Spleen (tissue), 11 donors: ENCODE results near the gene KIAA0825. TPM values are rescaled to one million over a fixed set of nuclear protein-coding genes. Genes with fewer than 3 reads are reported as not detected.

Source experiments
- DNase-seq: peaks from one replicate; pipeline ENCODE4 v3.0.0-alpha.2; 2020
- H3K27ac ChIP-seq, 8 donors: fragments of 200-600 bp; sonication (generic) in 7 of 8; 1 replicate in 4 of 8; 2 replicates in 4 of 8; pipeline versions ENCODE4 v1.5.0 to v1.8.0; 2016 to 2021; ENCODE audit warnings: inconsistent platforms in 4 of 8, mild to moderate bottlenecking in 4 of 8, moderate library complexity in 1 of 8
- H3K27me3 ChIP-seq, 7 donors: fragments of 200-600 bp; sonication (generic) in 6 of 7; replicated peaks in 1 of 7; 1 replicate in 4 of 7; 2 replicates in 3 of 7; pipeline versions ENCODE4 v1.5.0 to v1.8.0; 2016 to 2021; ENCODE audit warnings: inconsistent platforms in 3 of 7, mild to moderate bottlenecking in 1 of 7
- H3K36me3 ChIP-seq, 6 donors: fragments of 200-600 bp; sonication (generic) in 5 of 6; 1 replicate in 4 of 6; 2 replicates in 2 of 6; pipeline versions ENCODE4 v1.5.0 to v1.8.0; 2016 to 2021; ENCODE audit warnings: inconsistent platforms in 2 of 6
- H3K4me1 ChIP-seq, 6 donors: fragments of 200-600 bp; sonication (generic) in 5 of 6; 1 replicate in 3 of 6; 2 replicates in 3 of 6; pipeline versions ENCODE4 v1.5.0 to v1.8.0; 2016 to 2021; ENCODE audit warnings: inconsistent platforms in 3 of 6
- H3K4me3 ChIP-seq, 8 donors: fragments of 200-600 bp; sonication (generic) in 7 of 8; 1 replicate in 4 of 8; 2 replicates in 4 of 8; pipeline versions ENCODE4 v1.5.0 to v1.8.0; 2016 to 2021; ENCODE audit warnings: inconsistent platforms in 4 of 8, mild to moderate bottlenecking in 4 of 8, moderate library complexity in 2 of 8
- H3K9me3 ChIP-seq, 8 donors: fragments of 200-600 bp; sonication (generic) in 7 of 8; 1 replicate in 4 of 8; 2 replicates in 4 of 8; pipeline versions ENCODE4 v1.5.0 to v1.8.0; 2016 to 2021; ENCODE audit warnings: inconsistent platforms in 4 of 8
- POLR2A ChIP-seq, 3 donors: fragments of 450-650 bp; IDR thresholded peaks; one replicate each; pipeline ENCODE4 v1.5.1; 2017; ENCODE audit warnings: antibody characterized with exemption in 3 of 3, mild to moderate bottlenecking in 1 of 3
- POLR2AphosphoS5 ChIP-seq, 3 donors: sonication (generic); formaldehyde crosslinking; IDR thresholded peaks; one replicate each; pipeline ENCODE4 v1.5.1; 2017; ENCODE audit warnings: antibody characterized with exemption in 3 of 3
- WGBS, 5 donors: extraction: QIAGEN DNeasy Blood & Tissue Kit in 3 of 5; methylation state at CpG; one replicate each; pipeline versions ENCODE4 v1.1.5 to v1.1.7; 2013 to 2018; 5-methylcytosine and 5-hydroxymethylcytosine counted together
- intact Hi-C: fragments of 100-400 bp; cut with DNase I; formaldehyde crosslinking; loops from one replicate; pipeline ENCODE4 v1.15.0; 2023; ENCODE audit warnings: low total_unique reads
- polyA plus RNA-seq, 3 donors: library from polyadenylated mRNA; stranded (reverse); fragments of 200-250 nt; gene quantifications; one replicate each; pipeline ENCODE4 v1.2.1, GENCODE V29; 2013
- total RNA-seq, 7 donors: library from RNA; depleted of rRNA in 3 of 7; stranded (reverse); fragments of >200 nt in 3 of 7; fragmentation: NEBNext Ultra II Directional in 4 of 7; extraction: Animal tissue kit (Norgen Biotek cat#: 25700) in 4 of 7; gene quantifications; one replicate each; pipeline versions ENCODE4 v1.1.0 to v1.2.1, GENCODE V29; 2016 to 2021
- TF ChIP-seq, protein P1 (sequence below), 11 experiments: fragments of 200-600 bp in 7 of 11; fragments of 450-650 bp in 4 of 11; sonication (generic) in 4 of 11; IDR thresholded peaks in 8 of 11; conservative IDR thresholded peaks in 3 of 11; 1 replicate in 7 of 11; 2 replicates in 4 of 11; pipeline versions ENCODE4 v1.4.0 to v1.8.0; 2016 to 2021; ENCODE audit warnings: antibody characterized with exemption in 11 of 11, inconsistent platforms in 4 of 11, mild to moderate bottlenecking in 1 of 11
- donor health status: healthy with polysubstance abuse.
- donor health status: DM: no; HTN: no; CAD: no; lungs with moderate emphysema.
- donor health status: DM: no; HTN: no; CAD: no.
- donor health status: Bipolar disorder and iron deficiency.
- donor health status: healthy.
- donor health status: DM: no; HTN: no; CAD: no.
- donor health status: DM: yes; HTN: yes; CAD: no.

The KIAA0825 gene
- total and polyA plus RNA-seq, 10 donors = 0.20 to 13.5 (median 6.0) TPM

GRCh38 chr5:94524841-94525697 is 93.3 kb downstream of the KIAA0825 start:
- Histone ChIP-seq H3K4me1 (peaks cover 0 to 7% (median 0%) of the 10 kb centered on the region in 6 donors), H3K36me3 (peaks cover 0 to 5% (median 0%) of the 10 kb centered on the region in 6 donors), H3K27ac (no peak overlapping the region), H3K4me3 (no peak overlapping the region), H3K27me3 (no peaks in the 10 kb centered on the region), H3K9me3 (no peaks in the 10 kb centered on the region)
- DNase-seq = no peak
- TF ChIP-seq, protein P1, sequence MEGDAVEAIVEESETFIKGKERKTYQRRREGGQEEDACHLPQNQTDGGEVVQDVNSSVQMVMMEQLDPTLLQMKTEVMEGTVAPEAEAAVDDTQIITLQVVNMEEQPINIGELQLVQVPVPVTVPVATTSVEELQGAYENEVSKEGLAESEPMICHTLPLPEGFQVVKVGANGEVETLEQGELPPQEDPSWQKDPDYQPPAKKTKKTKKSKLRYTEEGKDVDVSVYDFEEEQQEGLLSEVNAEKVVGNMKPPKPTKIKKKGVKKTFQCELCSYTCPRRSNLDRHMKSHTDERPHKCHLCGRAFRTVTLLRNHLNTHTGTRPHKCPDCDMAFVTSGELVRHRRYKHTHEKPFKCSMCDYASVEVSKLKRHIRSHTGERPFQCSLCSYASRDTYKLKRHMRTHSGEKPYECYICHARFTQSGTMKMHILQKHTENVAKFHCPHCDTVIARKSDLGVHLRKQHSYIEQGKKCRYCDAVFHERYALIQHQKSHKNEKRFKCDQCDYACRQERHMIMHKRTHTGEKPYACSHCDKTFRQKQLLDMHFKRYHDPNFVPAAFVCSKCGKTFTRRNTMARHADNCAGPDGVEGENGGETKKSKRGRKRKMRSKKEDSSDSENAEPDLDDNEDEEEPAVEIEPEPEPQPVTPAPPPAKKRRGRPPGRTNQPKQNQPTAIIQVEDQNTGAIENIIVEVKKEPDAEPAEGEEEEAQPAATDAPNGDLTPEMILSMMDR (IDR thresholded peaks at IDR 0.05 in 8 of 11, conservative IDR thresholded peaks at IDR 0.05 in 3 of 11) = peak; percentile 7 to 77 (median 59)
- no peak for TF ChIP-seq POLR2A (IDR thresholded peaks at IDR 0.05)
- TF ChIP-seq POLR2AphosphoS5 (IDR thresholded peaks at IDR 0.05) = no peak
- WGBS, 5 donors = 68 to 81% (median 72%) methylated on average over 4 of the region's 4 CpGs
- intact Hi-C loops = loop anchor here (5.0 to 10.0 kb wide), 2 partner anchors 170 to 212 kb away; no protein-coding TSS in a partner anchor

GRCh38 chr5:94523018-94523417 is 95.4 kb downstream of the KIAA0825 start:
- Histone ChIP-seq H3K4me1 (peaks cover 0 to 7% (median 0%) of the 10 kb centered on the region in 6 donors), H3K4me3 (no peak overlapping the region), H3K9me3 (no peaks in the 10 kb centered on the region), H3K36me3 (peaks cover 0 to 6% (median 0%) of the 10 kb centered on the region in 6 donors), H3K27me3 (no peaks in the 10 kb centered on the region), H3K27ac (no peak overlapping the region)
- no peak for TF ChIP-seq POLR2A (IDR thresholded peaks at IDR 0.05)
- TF ChIP-seq, protein P1 (IDR thresholded peaks at IDR 0.05 in 8 of 11, conservative IDR thresholded peaks at IDR 0.05 in 3 of 11) = no peak
- no peak for TF ChIP-seq POLR2AphosphoS5 (IDR thresholded peaks at IDR 0.05)
- intact Hi-C loops = loop anchor here (5.0 to 10.0 kb wide), 2 partner anchors 172 to 214 kb away; no protein-coding TSS in a partner anchor
- DNase-seq = no peak

DNA sequence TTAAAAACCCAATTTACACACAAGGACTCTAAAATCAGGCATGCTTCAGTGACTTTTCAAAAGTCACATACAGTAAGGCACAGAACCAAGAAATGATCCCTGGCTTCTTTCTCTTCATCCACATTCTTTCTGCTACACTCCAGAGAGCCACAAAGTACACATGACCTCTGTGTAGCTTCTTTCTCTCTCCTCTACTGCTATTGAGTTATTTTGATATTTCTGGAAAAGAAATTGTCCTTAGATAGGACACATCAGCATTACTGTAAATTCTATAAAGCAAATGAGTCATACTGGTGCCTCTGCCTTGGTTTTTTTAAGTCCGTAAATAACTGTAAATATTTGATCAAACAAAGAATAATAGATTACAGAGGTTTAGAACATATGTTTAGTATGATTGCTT is 96.3 kb downstream of the KIAA0825 start:
- Histone ChIP-seq H3K27me3 (no peaks in the 10 kb centered on the region), H3K36me3 (peaks cover 0 to 6% (median 0%) of the 10 kb centered on the region in 6 donors), H3K27ac (no peak overlapping the region), H3K9me3 (no peaks in the 10 kb centered on the region), H3K4me1 (peaks cover 0 to 7% (median 0%) of the 10 kb centered on the region in 6 donors), H3K4me3 (no peak overlapping the region)
- 94 to 98% (median 95%) methylated on average over 1 of the region's 1 CpG for WGBS, 5 donors
- intact Hi-C loops = loop anchor here (5.0 to 10.0 kb wide), 2 partner anchors 173 to 215 kb away; no protein-coding TSS in a partner anchor
- DNase-seq = no peak
- no peak for TF ChIP-seq POLR2AphosphoS5 (IDR thresholded peaks at IDR 0.05)
- no peak for TF ChIP-seq POLR2A (IDR thresholded peaks at IDR 0.05)
- TF ChIP-seq, protein P1 (IDR thresholded peaks at IDR 0.05 in 8 of 11, conservative IDR thresholded peaks at IDR 0.05 in 3 of 11) = no peak
